ENCODE measurements around the gene PARK7.

DNA sequence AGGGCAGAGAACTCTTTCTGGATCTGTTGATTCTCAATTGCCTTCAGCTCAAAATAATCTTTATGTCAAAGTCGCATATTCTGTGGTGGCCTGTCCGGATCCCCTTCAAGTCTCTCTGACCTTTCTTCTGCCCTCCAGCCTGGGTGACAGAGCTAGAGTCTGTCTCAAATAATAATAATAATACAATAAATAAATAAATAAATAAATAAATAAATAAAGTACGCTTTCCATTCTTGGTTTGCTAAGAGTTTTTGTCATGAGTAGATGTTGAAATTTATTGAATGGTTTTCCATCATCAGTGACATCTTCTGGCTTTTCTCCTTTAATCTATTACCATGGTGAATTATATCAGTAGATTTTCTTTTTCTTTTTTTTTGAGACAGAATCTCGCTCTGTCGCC lies 33.9 kb downstream of the PARK7 start:
- no peak for TF ChIP-seq POLR2A (IDR thresholded peaks at IDR 0.05; ENCODE audit: low read depth, low read length)
- no peak for TF ChIP-seq POLR2AphosphoS5 (IDR thresholded peaks at IDR 0.05; ENCODE audit: low read depth, low read length)
